CD4-positive, alpha-beta T cell treated with Interleukin-12 subunit alpha and Interleukin-12 subunit beta, for 1 hour (primary cell): ENCODE measurements around the gene NUDC.
"Not testable (repeated sequence)": the region's sequence is repeated elsewhere in the genome, so short reads cannot be mapped to it uniquely, and the experiment has no call there.

Experiments
- DNase-seq: peaks from one replicate; pipeline ENCODE4 v3.0.0-alpha.2; 2020

Gene NUDC

GRCh38 chr1:26921540-26922430 is at the start of gene NUDC:
NUDC (plus strand) TSS chr1:26921743; CDS start chr1:26921849, 106 bp downstream.
- peak; percentile 97 for DNase-seq

GRCh38 chr1:26873097-26873496 is 48.4 kb upstream of the NUDC start:
- not testable (repeated sequence) for DNase-seq

GRCh38 chr1:26874896-26875295 is 46.6 kb upstream of the NUDC start:
- DNase-seq: no peak

GRCh38 chr1:26877326-26877725 is 44.2 kb upstream of the NUDC start:
- DNase-seq: no peak

- no peak for DNase-seq
Observed at GRCh38 chr1:26879793-26880192, 41.8 kb upstream of the NUDC start.

GRCh38 chr1:26881611-26882010 is 39.9 kb upstream of the NUDC start:
- not testable (repeated sequence) for DNase-seq

DNA sequence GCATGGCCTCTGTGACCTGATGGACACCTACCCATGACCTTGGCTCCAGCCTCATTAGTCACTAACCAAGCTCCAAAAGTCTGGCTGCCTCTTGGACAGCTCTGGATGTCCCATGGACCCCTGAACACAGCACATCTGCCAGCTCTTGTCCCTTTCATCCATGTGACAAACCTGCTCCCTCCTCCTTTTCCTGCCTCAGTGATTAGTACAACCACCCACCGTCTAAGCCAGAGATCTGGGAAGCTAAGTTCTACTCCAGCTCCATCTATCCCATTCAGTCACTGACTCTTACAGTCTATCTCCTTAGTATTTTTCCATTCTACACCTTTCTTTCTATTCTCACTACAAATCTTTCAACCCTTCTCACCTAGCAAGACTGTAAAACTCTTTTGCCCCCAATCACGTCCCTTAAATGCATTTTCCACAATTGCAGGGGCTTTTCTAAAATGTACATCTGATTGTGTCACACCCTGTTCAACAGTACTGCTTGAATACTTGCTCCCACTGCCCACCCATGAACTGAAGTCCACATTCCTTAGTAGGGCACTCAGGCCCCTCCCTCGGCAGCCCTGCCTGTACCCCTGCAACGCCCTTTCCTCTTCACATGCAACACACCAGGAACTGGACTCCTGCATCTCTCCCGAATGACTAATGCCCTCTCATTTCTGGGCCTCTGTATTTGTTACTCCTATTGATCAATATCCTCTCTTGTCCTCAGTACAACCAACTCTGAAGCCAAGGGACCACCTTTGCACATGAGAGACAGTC is 38.7 kb upstream of the NUDC start:
- no peak for DNase-seq

DNA sequence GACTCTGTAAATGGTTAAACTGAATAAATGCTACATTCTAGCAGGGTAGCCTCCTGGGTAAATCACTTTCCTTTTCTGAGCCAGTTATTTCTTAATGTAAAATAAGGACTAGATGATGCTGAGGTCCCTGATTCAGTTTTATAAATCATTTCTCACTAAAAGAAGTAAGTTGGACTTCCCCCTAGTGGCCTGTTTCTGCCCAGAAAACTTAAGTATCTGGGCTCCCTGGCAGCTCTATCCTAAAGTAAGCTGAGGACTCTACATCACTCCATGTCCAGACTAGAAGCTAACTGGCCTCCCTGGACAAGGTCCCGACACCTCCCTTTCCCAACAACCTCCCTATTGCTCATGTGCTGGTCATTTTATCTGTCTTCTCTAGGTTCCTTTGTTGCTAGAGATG is 34.4 kb upstream of the NUDC start:
- DNase-seq: peak; percentile 29

- DNase-seq: no peak
Observed at GRCh38 chr1:26888231-26888630, 33.3 kb upstream of the NUDC start.

DNA sequence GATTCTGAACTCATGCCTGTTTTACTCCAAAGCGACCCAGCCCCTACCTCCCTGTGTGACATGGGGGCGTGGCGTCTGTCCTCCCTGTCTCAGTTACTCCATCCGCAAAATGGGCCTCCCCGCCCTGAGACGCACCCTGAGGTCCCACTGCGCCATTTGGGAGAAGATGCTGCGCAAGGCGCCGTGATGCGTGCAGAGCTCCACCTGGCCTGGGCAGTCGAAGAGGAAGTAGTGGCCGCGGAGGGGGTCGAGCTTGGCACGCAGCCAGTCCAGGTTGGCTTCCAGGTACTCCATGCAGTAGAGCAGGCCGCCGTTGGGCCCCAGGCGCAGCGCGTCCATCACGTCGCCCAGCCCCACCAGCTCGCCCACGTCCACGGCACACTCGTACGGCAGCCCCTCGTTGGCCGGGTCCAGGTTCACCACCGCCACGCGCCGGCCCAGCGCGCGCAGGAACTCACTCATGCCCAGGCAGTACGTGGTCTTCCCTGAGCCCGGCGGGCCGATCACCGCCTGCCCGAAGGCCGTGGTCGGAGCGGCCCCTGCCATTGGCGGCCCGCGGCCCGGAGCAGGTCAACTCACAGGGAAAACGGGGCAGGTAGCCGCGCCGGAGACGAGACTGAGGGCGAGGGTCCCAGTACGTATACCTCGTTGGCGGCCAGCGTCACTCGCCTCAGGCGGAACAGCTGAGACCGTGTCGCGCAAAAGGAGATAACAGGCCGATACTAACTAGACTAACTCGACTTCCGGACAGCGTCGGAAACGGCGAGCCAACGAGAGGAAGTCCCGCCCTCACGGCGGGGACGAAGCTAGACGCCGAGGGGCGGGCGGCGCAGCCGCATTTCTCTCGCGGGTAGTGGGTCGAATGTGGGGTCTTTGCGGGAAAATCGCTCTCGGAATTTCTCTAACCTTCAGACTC is 31.7 kb upstream of the NUDC start, which contains the start of gene GPN2:
GPN2 (minus strand) TSS at position 733 of the 916 bp plus-strand sequence; CDS start at position 546, 187 bp downstream.
- peak; percentile 82 for DNase-seq

DNA sequence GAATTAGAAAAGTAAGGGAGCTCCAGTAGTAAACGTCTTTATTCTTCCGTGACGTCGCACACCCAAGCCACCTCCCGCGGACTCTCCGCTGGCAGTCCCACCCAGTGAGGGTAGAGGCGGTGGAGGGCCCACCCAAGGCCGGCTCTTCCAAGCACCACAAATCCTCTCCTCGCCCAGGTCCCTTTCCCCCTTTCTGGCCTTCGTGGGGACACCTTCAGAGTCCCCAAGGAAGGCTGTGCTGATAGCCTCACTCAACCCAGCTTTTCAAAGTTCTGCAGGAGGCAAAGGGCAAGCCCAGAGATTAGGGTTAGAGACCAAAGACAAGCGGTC is 31.1 kb upstream of the NUDC start:
- no peak for DNase-seq

DNA sequence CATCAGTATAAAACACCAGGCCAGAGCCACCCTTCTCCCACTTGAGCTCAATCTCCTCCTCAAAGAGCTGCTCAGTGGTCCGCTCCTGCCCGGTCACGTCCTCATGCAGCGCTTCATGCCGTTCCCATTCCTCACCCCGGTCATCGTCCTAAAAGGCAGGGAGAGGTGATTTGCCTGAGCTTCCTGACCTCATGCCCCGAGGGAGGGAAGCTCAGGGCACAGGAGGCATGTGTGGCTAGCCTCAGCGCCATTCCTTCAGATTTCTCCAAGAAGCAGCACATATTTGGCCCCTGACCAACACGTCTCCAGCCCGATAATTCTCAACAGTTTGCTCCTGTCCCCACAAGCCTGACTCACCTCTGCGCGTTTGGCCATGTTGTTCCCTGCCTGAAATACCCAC is 27.3 kb upstream of the NUDC start:
- no peak for DNase-seq

- DNase-seq: no peak
Observed at GRCh38 chr1:26897351-26897750, 24.2 kb upstream of the NUDC start.

- peak; percentile 91 for DNase-seq
Observed at GRCh38 chr1:26900001-26900814, 21.3 kb upstream of the NUDC start, which contains the start of gene GPATCH3. GPATCH3 (minus strand) TSS chr1:26900467; CDS start chr1:26900442, 25 bp downstream.

DNA sequence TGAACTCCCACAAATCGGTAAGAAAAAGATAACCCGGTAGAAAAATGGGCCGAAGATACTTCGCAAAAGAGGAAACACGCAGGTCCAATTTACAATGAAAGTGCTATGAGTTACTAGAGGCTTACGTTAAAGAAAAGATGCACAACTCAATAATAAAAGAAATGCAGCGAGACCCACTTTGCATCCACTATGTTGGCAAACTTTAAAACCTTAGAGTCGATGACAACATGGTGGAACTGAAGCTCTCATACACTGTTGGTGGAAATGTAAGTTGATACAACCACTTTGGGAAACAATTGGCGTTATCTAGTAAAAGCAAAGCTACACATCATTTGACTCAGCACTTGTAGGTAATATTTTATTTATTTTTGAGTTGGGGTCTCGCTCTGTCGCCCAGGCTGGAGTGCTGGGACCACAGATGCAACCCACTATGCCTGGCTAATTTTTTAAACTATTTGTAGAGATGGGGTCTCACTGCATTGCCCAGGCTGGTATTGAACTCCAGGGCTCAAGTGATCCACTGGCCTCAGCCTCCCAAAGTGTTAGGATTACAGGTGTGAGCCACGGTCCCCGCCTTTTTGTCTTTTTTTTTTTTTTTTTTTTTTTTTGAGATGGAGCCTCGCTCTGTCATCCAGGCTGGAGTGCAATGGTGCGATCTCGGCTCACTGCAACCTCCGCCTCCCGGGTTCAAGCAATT is 20.6 kb upstream of the NUDC start:
- DNase-seq: no peak

GRCh38 chr1:26907071-26907917 is 14.2 kb upstream of the NUDC start:
- DNase-seq: no peak

DNA sequence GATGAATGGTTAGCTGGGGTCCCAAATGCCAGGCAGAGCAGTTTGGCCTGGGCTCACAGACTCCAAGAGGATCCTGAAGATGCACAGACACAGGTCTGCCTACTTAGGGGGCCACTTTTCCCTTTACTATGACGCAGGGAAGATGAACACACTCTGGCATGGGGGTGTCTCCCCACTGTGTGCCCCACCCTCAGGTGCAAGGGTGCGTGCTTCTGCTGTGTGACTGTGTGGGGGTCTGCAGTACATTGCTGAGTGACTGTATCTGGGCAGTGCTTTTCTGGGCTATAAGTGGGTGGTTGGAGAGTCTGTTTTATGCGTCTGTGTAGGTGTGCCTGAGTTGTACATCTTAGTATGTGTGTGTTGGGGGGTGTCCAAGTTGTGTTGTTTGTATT is 11.6 kb upstream of the NUDC start:
- DNase-seq: no peak

DNA sequence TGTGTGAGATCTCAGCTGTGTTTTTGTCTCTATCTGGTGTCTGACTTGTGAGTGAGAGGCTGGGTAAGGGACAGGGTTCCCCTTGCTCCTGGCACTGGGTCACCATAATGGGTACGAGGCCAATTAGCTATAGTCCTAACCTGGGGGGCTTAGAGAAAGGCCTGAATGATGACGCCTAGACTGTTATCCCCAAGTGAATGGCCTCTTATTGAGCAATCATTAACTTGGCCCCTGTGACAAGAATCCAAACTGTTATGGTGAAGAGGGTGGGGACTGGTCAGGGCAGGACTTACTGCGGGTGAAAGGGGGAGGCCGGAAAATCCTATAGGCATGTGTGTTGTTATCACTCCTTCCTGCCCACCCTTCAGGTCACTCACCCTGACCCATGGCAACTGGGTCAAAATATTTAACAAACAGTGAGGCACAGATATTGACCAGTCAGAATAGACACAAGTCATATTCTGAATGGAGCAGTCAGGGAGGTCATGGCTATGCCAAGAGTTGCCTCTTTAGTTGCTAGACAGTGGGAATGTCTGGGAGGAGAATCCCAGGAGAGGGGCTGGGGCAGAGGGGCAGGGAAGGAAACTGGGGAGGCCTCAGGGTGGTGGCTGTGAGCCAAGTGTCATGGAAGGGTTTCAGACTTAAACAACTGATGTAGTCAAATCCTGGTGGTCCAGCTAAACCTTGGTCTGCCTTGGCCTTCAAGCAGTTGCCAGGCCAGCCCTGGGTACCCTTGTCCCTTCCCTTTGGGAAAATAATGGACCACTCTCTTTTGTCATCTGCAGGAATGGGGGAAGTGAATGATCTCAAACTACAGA is 11.0 kb upstream of the NUDC start:
- no peak for DNase-seq

- no peak for DNase-seq
Observed at GRCh38 chr1:26911399-26912146, 10.0 kb upstream of the NUDC start.
